NCI-H1417 treated with DMSO at 0.1 percent for 48 hours (cell line): ENCODE results near the gene FHL3.
"Not testable (repeated sequence)": the region's sequence is repeated elsewhere in the genome, so short reads cannot be mapped to it uniquely, and the experiment has no call there.

Source experiments
- DNase-seq: peaks from one replicate; lab custom pipeline; 2025; lab: John Stamatoyannopoulos, UW

The FHL3 gene

DNA sequence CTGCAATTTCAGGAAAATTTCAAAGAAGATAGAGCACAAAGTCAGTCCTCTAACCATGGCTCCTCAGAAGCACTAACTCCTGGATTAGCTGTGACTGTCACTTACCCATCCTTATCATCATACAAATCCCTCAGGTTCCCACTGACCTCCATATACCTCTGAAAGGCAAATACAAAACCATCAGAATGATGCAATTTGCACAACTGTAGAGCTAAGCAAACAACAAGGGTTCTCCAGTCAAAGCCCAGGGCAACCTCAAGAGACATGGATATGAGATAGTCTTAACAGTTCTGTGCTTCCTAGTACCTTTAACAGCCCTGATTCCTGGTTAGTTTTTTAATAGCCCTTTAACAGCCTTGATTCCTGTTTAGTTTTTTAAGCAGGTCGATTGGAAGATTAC, 17.6 kb downstream of the FHL3 start:
- DNase-seq: no peak

DNA sequence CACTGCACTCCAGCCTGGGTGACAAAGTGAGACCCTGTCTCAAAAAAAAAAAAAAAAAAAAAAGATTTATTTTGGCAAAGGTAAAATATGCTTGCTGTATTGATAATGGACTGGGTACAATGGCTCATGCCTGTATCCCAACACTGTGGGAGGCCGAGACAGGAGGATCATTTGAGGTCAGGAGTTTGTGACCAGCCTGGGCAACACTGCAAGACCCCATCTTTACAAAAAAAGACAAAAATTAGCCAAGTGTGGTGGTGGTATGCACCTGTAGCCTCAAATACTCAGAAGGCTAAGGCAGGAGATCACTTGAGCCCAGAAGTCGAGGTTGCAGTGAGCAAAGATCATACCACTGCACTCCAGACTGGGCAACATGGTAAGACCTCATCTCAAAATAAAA, 21.8 kb downstream of the FHL3 start:
- no peak for DNase-seq

DNA sequence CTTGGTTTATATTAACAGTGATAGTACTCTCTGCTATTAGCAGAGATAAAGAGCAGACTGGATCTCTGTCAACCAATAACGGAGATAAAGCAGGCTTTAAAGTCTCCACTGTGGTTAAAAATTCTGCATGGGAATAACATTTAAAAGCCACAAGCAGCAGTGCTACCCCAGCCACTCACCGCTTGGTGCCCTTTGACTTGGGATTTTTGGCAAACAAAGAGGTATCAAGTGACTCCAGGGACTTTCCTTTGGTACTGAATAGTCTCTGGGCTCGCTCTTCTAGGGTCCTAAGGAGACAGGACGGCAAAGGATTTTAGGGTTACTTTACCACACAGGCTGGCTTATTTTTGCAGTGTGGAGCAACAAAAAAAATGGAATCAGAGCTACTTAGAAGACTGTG, 26.8 kb downstream of the FHL3 start:
- DNase-seq: no peak

DNA sequence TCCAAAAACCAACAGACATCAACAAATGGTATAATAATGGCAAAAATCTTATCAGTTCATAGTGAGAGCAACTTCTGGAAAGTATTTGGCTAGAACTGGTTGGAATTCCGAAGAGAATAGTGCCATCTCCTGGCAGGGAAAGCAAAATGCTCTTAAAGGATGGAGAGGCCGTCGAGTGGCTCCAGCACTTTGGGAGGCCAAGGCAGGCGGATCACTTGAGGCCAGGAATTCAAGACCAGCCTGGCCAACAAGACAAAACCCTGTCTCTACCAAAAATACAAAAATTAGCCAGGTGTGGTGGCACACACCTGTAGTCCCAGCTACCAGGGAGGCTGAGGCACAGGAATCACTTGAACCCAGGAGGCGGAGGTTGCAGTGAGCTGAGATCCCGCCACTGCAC, 30.2 kb downstream of the FHL3 start:
- not testable (repeated sequence) for DNase-seq

DNA sequence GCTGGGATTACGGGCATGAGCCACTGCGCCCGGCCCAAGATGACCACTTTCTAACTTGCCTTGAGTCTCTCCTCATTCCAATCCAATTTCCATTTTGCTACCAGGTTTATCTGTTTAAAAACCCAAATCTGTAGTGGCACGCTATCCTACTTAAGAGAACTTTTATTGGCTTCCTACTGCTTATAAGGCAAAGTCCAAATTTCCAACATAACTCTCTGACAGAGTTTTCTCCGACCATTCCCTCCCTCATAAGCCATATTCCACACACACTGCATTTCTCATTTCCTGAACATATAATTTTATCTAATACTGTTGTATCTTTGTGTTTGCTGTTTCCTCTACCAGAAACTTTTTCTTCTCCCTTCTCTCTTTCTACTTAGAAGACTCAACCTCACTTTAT, 30.7 kb downstream of the FHL3 start:
- DNase-seq: no peak

DNA sequence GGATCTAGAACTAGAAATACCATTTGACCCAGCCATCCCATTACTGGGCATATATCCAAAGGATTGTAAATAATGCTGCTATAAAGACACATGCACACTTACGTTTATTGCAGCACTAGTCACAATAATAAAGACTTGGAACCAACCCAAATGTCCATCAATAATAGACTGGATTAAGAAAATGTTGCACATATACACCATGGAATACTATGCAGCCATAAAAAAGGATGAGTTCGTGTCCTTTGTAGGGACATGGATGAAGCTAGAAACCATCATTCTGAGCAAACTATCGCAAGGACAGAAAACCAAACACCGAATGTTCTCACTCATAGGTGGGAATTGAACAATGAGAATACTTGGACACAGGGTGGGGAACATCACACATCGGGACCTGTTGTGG, 31.6 kb downstream of the FHL3 start:
- not testable (repeated sequence) for DNase-seq

DNA sequence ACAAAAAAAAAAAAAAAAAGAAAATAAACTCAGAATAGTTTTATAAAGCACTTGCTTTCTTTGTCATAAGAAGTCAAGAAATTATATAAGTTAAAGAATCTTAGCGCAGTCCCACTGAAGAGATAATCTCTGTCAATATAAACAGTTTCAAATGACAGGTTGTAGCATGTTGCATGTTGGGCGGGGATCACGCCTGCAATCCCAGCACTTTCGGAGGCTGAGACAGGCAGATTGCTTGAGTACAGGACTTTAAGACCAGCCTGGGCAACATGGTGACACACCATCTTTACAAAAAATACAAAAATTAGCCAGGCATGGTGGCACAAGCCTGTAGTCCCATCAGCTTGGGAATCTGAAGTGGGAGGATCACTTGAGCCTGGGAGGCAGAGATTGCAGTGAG, 40.0 kb downstream of the FHL3 start:
- no peak for DNase-seq

DNA sequence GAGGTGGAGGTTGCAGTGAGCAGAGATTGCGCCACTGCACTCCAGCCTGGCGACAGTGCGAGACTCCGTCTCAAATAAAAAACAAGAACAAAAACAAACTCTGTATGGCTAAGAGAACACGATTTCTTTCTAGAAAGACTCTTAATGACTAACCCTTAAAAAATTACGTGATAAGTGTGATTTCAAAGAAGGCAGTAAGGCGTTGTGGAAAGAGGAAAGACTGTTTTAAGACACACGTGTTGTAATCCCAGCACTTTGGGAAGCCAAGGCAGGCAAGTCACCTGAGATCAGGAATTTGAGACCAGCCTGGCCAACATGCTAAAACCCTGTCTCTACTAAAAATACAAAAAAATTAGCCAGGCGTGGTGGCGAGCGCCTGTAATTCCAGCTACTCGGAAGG, 41.2 kb downstream of the FHL3 start:
- DNase-seq: not testable (repeated sequence)

DNA sequence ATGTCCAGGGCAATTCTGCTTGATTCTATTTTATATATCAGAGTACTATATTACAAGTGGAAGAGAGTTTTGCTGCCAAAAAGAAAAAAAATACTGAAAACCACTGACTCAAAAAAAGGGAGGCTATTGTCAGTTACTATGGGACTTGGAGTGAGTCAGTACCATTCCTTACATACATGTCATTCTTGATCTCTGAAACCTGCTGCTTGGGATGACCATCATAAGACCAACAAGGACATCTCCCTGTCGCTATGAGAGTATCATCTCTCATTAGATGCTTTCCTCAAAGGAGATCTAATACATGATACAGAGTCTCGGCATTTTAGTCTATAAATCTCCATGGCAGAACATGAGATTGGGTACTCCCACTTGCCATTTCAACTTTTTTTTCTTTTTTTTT, 46.6 kb downstream of the FHL3 start:
- no peak for DNase-seq

DNA sequence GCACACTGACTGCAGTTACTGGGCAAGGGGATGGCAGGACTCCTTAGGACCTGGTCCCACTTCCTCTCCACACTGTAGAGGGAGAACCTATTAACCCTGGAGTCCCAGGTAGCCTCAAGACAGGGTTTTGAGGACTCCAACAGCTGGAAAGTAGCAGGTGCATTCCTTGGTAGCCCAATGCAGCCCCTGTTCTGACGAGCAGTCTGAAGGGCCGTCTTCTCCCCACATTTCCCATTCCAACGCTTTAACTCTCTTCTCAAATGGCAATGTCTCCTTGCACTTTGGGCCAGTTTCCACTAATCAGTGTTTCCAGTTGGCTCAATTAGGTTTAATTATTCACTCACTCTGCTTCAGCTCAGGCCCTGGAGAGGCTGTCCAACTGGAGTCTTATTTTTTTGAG, 49.6 kb downstream of the FHL3 start:
- no peak for DNase-seq

DNA sequence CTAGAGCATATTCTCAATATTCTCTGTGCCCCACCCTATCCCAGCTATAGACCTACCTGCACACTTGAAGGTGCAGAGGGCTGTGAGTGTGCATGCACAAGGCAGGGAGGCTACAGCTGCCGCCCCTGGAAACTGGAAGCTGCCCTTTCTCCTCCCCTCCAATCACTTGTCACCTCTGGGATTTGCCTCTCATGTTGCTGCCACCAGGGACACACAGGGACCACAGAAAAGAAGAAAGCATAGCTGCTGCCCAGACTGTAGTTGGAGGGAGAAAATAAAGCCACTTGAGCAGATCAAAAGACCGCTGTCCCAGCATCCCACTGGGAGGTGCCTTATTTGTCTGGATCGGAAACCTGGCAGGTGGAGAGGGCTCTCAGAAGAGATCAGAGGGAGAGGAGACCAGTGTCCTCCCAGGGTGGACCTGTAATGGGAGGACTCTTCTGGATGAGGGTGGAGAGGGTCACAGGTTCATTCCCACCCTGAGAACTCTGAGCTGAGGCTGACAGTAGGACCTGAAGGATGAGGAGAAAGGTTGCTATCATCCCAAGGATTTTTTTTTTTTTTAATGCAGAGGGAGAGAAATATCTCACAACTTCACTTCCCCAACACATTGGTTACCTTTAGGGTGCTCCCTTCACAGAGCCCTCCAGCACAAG, 50.9 kb downstream of the FHL3 start:
- DNase-seq: no peak

DNA sequence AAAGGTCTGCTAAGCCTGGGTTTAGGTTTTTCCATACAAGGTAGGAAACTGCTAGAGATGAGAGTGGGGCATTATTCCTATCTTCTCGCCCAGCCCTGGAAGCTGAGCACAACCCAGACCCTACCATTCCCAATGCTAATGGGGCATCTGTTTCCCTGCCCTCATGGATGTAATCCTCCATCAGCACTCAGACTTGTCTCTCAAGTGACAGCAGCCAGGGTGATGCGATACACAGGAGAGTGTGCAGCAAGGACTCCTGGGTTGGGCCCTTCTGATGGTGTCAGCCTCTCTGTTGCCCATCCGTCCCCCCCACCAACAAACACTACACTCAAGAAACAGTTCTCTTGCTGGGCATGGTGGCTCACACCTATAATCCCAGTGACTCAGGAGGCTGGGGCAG, 52.6 kb downstream of the FHL3 start:
- DNase-seq: no peak

DNA sequence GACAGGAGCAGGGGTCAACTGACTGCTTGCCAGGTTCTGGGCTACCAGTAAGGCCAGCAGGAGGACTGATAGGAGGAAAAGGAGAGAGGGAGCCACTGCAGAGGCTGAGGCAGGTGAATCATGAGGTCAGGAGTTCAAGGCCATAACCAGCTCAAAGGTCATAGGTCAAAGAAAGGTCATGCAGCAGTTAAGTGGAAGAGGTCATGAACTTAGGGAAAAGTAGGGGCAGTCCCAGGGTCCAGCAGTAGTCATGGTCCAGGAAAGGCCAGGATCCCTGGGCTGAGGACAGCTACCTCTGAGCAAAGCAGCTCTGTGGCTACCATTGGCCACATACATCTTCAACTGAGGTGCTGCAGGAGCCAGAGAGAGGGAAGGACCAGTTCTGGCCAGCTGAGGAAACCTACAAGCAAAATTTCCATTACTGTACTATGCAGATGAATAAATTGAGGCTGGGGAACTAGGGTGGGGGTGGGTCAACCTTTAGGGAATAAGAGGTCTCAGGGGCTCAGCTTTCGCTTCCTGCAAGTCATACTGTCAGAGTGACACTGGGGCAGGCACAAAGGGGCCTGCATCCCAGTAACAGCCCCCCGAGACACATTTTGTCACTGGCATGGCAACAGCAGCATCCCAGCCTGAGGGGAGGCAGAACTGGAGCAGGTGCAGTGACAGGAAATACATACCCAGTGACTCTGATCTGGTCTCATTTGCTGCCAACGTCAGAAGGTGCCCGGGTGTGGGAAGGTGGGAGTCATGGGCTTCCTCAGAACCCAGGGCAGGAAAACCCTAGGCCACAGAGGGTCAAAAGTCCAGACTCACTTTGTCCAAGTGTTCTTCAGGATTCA, 53.3 kb downstream of the FHL3 start:
- DNase-seq: no peak

DNA sequence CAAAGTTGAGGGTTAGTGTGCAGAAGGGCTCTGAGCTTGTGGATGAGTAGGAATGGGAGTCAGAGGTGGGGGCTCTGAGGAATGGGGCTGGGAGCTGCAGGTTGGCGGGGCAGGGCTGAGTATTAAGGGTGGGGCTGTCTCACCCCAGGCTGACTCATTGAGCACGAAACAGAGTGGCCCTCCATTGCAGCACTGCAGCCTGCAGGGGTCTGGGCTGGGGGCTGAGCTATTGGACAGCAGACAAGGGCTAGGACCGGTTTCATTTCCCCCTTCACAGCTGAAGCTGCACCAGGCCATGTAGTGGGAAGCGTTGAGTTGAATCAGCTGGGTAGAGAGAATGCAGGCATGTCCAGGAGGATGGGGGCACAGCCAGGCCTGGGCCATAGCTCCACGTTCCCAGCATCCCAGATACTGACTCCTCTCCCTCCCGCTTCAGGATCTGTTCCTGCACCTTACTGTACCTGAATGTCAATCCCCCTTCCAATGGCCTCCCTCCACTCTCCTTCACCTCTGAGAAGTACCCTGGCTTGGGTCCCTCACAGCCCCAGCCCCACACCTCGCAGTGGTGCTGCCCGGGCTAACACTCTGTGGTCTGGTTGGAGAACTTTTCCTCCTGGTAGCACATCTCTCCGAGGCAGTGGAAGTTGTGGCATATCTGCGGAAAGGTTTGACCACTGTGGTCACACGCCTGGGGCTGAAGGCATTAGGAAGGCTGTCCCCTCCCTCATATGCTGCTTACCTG, 54.1 kb downstream of the FHL3 start:
- DNase-seq: no peak

DNA sequence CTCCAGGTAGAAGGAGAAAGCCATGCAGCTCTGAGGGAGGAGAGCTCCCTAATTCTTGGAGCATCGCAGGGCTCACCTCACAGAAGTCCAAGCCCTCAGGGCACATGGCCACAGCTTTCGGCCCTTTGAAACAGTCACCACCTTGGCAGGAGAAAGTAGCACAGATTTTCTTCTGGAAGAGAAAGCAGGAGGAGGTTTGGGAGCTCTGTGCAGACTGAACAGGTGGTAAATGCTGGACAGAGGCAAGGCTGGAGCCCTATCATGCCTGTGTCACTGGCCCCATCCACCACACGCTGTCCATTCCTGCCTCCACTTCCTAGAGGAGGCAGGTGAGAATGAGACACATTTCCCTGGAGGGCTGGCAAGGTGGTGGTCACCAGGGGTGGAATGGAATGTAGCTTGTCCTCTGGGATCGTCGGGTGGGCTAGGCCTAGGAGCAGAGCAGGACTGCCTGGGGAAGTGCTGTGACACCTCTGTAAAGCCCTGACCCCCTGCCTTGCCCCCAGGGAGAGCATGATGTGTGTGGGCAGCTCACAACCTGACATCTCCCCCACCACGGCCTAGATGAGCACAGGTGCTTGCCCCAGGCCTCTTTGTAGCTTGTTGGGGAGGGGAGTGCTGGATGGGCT, 55.7 kb downstream of the FHL3 start:
- DNase-seq: no peak

DNA sequence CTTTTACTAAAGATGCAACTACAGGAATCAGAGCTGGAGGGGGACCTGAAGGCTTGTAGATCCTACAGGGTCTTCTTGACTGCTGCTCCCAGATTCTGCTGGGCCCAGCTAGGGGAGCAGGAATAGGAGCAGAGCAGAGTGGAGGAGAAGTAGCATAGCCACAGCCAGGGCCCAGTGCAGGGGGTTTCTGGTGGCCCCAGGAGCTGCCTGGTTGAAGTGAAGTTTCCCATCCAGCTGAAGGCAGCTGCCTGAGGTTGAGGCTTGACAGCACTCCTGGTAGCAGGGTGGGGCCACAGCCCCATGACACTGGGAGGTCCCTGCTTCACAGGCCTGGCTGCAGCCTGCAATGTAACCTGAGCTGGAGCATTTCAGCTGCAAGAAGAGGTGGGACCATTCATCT, 56.5 kb downstream of the FHL3 start:
- no peak for DNase-seq

DNA sequence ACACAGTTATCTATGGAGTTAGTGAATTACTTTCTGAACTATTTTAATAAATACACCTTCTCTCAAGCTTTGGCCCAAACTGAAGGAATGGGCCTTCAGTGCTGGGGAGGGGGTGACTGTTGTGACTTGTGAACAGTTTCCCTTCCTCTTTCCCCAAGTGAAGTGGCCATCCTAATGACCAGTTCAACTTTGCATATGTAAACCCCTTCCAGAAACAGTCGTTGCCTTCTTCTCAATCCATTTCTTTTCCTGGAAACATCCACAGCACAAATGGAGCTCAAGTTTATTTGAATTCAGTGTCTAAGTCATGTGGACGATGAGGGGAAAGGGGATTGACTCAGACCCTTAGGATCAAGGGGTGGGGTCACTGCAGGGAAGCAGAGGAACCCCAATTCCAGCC, 57.1 kb downstream of the FHL3 start:
- no peak for DNase-seq

DNA sequence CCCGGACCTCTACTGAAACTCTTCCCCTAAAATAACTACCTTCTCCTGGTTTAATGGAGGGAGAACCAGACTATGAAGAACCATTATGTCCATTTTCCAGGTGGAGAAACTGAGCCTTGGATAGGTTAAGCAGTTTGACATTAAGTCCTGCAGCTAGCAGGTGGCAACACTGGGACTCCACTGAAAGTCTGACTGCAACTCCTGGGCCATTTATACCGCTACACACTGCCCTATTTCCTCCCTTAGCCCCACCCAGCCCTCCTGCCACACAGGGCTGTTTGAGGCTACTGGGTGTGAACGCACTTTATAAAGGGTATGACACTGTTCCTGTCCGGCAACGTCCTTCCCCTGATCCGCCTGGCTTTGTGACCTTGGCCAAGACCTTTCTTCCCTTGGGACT, 58.0 kb downstream of the FHL3 start:
- no peak for DNase-seq
